Stimulated activated CD4-positive, alpha-beta T cell treated with anti-CD3 and anti-CD28 coated beads, Interleukin-2, amount 100 ng/mL, for 4 hours (primary cell): ENCODE measurements around the gene SINHCAF.
"Not testable (repeated sequence)": the region's sequence is repeated elsewhere in the genome, so short reads cannot be mapped to it uniquely, and the experiment has no call there.

Source experiments
- DNase-seq: peaks from one replicate; pipeline ENCODE4 v3.0.0-alpha.2; 2020; ENCODE audit warnings: low read depth

SINHCAF gene, protein sequence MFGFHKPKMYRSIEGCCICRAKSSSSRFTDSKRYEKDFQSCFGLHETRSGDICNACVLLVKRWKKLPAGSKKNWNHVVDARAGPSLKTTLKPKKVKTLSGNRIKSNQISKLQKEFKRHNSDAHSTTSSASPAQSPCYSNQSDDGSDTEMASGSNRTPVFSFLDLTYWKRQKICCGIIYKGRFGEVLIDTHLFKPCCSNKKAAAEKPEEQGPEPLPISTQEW

DNA sequence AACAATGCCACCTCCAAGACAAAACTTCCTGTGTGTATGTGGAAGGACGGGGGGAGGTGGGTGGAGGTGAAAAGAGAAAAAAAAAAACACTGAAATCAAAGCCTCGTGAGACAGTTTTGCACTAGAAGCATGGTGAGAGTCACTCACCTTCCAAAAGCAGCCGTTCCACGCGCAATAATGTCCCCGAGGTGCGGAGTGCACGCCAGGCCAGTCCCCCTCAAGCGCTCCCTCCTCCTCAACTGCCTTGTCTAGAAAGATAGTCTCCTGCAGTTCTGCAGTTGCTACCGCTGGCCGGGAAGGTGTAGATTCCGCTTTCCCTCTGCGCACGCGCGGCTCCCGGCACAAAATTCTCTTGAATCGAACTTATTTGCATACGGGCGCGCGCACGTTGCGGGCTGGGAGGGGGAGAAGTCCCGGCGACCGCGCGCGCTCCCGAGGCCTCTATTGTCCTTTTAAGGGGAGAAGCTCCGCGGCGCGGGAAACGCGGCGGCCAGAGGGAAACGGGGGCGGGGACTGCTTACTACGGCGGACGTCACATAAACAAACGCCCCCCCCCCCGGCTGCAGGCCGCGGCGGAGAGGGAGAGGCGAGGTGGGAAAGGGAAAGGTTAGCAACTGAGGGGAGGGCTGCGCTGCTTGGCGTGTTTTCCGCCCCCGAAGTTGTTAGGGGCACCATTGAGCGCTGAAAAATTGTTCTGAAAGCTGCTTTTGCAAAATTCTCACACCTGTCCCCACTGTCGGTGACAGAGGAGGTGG is at the start of gene SINHCAF:
SINHCAF (minus strand) TSS at position 274 of the 755 bp plus-strand sequence. CDS start 27,946 bp downstream, outside the sequence.
- DNase-seq = peak; percentile 98

DNA sequence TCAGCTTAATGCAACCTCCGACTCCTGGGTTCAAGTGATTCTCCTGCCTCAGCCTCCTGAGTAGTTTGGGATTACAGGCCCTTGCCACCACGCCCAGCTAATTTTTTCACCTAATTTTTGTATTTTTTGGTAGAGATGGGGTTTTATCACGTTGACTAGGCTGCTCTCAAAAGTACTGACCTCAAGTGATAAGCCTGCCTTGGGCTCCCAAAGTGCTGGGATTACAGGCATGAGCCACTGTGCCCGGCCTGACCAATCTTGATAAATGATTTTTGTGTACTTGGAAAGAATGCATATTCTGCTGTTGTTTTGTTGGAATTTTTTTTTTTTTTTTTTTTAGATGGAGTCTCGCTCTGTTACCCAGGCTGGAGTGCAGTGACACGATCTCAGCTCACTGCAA is 49.5 kb upstream of the SINHCAF start:
- not testable (repeated sequence) for DNase-seq

DNA sequence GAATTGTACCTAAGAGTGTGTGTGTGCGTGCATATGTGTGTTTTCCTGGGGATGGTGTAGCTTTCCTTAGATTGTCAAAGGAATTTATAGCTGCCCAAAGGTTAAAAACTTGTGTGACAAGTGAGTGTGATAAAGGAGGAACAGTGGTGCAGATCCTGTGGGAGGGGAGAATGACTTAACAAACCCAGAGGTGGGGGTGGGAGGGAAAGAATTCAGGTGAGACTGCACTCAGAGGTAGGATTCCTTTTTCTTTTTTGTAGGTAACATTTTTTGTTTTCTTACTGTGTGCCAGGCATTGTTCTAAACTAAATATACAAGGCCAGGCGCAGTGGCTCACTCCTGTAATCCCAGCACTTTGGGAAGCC is 45.3 kb upstream of the SINHCAF start:
- DNase-seq = no peak

DNA sequence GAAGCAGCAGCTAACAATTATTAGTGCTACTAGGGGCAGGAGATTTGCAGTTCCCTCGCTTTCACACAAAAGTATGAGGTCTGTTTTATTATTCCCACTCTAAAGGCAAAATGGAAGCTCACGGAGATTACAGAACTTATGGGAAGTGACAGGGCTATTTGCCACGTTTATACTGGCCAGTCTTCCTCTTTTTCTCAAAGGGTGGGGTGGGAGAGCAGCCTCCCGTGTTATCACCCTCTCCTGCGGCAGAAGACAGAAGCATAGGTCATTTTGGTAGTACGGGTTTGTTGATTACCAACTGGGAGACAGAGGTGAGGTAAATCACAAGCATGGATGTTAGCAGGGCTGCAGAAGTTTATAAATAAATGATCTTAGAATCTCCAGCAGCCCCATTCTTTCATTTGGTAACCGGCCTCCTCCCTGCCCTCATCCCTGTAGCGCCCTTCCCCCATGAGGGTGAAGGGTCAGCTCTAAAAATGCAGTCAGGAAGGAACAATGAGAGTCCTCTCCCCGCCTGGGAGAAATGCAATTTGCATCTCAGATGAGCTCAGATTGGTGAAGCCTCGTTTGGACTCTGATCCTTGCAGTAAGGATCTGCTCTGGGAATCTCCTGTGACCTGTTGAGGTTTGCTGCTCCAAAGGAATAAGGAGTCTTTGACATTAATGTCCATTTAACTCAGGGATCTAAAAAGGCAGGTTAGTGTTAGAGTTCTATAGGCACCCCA is 44.7 kb upstream of the SINHCAF start:
- DNase-seq = no peak

- DNase-seq = no peak
Observed at GRCh38 chr12:31369712-31370521, 44.0 kb upstream of the SINHCAF start.

DNA sequence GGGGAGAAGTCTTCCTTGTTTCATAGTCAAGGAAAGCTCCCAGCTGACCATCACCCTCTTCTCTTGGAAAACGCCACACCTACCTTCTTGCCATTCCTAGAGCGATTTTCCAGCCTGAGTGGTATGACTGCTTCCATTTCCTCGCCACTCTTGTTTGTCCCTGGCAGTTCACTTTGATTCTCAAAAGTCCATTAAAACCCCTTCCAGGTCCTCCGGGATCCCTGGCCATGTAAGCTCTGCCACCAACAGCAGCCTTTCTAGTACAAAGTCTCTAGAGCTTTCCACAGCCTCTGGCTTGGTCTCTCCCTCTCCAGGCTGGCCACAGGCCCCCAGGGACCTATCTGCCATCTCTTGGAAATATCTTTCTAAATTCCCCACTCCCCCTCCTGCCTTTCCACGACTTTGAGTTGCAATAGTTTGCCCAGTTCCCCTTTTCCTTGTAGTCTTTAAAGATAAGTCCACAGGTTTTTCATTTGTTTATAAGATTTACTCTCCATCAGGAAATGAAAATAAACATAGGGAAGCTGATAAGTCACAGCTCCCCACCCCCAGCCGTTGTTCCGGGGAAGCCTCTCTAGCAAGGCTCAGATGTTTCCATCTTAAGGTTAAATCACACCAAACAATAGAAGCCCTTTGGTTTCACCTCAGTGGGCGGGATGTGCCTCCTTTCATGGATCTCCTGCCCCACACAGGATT is 42.9 kb upstream of the SINHCAF start:
- DNase-seq = no peak

DNA sequence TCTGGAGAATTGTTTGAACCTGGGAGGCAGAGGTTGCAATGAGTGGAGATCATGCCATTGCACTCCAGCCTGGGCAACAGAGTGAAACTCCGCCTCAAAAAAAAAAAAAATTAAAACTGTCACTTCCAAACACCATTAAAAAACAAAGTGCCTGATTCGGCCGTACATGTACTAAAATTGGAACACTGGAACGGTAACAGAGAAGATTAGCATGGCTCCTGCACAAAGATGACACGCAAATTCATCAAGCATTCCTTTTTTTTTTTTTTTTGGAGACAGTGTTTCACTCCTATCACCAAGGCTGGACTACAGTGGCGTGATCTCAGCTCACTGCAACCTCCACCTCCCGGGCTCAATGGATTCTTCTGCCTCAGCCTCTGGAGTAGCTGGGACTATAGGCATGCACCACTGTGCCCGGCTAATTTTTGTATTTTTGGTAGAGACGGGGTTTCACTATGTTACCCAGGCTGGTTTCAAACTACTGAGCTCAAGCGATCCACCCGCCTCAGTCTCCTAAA is 40.2 kb upstream of the SINHCAF start:
- DNase-seq = no peak

DNA sequence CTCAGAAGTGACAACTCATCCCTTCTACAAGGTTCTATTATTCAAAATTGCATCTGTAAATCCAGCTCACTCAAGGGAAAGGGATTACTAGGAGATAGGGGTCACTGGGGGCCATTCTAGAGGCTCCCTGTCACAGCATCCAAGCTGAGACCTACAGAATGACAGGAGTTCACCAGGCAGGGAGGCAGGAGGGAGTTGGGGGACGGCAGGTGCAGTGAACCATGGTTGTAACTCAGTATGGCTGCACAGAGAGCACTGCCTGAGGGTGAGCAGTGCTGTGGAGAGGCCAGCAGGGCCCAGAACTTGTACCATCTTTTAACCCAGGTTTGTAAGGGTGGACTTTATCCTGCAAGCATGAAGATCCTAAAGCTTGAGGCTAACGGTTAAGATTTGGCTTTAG is 37.9 kb upstream of the SINHCAF start:
- DNase-seq = no peak

DNA sequence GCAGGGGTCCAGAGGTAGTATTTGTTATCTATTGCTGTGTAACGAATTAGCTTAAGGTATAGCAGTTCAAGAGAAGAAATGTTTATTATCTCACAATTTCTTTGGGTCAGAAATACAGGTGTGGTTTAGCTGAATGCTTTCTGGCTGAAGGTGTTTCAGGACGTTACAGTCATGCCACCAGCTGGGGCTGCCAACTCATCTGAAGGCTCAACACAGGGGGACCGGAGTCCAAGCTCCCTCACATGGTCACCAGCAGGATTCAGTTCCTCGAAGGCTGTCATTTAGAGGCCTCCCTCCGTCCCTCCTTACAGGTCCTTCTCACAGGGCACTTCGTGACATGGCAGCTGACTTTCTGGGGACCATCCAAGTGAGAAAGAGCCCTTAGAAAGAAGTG is 37.5 kb upstream of the SINHCAF start:
- no peak for DNase-seq

- no peak for DNase-seq
Observed at GRCh38 chr12:31362759-31363415, 36.9 kb upstream of the SINHCAF start.

DNA sequence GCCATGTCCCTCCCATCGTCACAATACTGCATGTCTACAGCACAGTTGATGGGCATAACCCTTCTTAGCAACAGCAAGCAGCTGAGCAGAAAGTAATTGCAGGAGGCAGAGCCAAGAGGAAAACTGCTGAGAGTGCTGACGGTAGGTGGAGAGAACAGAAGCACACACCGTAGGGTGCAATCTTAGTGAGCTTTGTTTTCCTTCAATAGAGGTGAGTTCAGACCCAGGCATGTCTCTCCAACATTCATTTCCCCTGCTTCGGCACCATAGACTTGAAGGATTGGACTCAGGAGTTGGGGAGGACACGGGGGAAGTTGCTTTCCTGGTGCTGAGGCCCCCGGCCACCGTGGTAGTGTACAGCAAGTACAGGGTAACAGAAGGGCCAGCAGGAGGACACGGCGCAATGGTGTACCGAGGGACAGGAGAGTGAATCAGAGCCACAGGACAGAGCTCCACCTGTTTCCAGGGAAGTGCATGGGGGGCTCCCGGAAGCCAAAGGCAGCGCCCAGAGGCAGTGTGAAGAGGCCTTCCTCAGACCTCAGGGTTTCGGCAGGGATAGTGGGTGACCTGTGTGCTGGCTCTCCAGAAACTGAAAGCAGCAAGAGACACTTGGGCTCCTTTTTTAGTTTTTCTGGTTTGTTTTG is 36.3 kb upstream of the SINHCAF start:
- DNase-seq = no peak

DNA sequence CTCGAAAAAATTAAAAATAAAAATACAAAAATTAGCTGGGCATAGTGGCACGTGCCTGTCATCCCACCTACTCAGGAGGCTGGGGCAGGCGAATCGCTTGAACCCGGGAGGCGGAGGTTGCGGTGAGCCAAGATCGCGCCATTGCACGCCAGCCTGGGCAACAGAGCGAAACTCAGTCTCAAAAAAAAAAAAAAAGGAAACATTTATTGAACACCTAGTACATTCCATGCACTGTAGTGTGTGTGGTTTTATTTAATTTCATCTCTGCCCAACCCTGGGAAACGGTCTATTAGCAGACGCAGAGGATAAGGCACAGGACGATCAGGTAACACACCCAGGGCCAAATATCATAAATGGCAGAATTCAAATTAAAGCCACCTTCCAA is 35.8 kb upstream of the SINHCAF start:
- no peak for DNase-seq

DNA sequence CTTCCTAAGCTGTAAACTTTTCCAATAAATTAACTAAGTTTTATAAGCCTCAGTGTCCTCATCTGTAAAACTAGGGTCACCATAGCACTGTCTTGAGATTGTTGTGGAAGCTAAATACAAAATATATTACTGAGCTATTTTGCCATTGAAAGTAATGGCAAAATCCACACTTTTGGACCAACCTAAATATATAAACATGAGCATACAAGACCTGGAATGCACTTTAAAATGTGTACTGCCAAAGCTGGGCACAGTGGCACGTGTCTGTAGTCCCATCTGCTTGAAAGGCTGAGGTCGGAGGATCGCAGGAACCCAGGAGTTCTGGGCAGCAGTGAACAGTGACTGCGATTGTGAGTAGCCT is 29.8 kb upstream of the SINHCAF start:
- no peak for DNase-seq

DNA sequence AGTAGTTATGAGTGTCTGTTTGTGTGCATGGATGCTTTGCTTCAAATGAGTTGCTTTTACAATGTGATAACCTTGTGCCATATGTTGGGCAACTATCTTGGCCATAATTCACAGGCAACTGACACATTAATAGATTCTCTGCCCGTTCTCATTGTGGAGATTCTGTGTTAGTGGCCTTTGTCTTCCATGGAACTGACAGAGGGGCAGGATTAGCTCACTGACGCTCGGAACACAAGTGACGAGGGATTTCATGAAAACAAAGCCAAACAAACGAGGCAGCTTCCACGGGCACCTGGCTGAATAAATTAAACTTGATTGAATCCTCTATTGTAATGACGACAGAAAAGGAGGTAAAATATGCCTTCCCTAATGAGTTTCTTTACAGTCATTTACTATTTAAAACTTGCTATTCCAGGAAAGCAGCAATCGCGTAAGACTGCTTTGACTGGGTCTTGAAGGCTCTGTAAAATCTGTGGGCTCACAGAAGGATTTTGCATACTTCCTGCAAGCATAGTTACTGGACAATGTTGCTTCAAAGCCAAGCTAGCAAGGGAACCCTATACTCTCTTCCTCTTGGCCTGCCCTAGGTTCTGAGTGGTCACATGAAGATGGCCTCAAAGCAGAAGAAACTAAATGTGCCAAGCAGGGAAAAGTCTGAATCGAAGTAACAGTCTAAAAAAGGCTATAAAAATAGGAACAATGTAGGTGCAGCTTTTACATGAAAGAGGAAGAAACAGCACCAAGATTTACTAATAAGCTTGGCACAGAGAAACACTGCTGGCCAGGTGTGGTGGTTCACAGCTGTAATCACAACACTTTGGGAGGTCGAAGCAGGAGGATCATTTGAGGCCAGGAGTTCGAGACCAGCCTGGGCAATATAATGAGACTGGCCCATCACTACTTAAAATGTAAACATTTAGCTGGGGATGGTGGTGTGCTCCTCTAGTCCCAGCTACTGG is 28.1 kb upstream of the SINHCAF start:
- DNase-seq = no peak

GRCh38 chr12:31346267-31346666 is 20.3 kb upstream of the SINHCAF start:
- no peak for DNase-seq

GRCh38 chr12:31343139-31343538 is 17.2 kb upstream of the SINHCAF start:
- DNase-seq = no peak

GRCh38 chr12:31342286-31342685 is 16.3 kb upstream of the SINHCAF start:
- DNase-seq = no peak

- no peak for DNase-seq
Observed at GRCh38 chr12:31339831-31340622, 14.1 kb upstream of the SINHCAF start.

DNA sequence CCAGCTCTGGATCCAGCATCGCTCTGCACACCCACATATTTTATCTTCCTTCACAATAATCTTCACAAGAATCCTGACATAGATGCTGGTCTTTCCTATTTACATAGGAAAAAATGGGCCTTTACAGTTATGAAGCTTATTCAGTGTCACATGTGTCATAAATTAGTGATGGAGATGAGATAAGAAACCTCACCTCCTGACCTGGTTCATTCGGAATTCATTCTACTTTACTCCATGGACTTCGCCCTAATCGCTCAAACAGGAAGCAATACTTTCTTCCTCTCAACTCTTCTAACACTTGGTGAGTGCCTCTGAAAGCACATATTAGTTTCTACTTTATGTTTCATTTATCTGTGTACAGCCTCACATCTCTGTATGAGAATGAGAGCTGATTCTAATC is 12.0 kb upstream of the SINHCAF start:
- no peak for DNase-seq
